ENCODE measurements around the gene MFSD11. TPM values are rescaled to one million over a fixed set of nuclear protein-coding genes. Genes with fewer than 3 reads are reported as not detected.

The MFSD11 gene
- total RNA-seq, result 10 to 100 TPM; 17.0 to 17.6 TPM

DNA sequence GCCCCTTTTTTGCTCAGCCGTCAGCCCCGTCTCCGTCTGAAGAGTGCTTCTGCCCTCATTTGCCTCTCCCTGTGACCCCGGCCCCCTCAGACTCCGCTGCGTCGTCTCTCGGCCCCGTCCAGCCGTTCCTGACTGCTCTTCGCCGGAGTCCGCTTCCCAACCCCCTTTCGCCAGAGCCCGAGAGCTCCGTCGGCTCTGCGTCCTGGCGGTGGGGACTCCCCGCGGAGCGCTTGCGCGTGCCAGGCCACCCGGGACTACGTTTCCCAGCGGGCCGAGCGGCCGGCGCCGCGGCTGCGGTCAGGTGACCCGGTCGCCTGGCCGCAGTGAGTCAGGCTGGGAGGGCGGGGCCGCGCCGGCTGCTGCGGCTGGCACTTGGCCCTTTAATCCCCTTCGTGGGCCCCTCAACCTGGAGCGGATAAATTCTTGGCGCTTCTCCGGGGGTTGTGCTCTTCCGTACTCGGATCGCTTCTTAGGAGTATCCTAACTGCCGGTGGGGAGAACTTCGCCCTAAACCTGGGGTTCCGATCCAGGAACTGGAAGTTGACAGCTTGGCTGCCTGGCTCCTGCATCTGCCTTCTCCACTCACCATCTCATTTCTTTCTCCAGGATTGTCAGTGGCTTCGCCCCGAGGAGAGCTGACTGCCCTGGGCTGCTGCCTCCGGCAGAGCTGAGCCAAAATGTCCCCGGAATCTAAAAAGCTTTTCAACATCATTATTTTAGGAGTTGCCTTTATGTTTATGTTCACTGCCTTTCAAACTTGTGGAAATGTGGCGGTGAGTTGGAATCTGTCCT is at the start of gene MFSD11:
Gene MFSD11 (plus strand): TSS at position 444 of the 792 bp plus-strand sequence. CDS start 234 bp downstream, at position 678.
- TF ChIP-seq CTCF (IDR thresholded peaks at IDR 0.05), result no peak
- Mint-ChIP-seq H3K4me1 (ENCODE audit: low read depth) (peaks cover 33% of the 10 kb centered on the region), H3K9me3 (no peaks in the 10 kb centered on the region), H3K4me3 (peak within 1 kb of the TSS; percentile 86), H3K36me3 (ENCODE audit: low read depth) (peaks cover 48% of the 10 kb centered on the region), H3K27me3 (no peaks in the 10 kb centered on the region), H3K27ac (peak within 1 kb of the TSS; percentile 99)
- DNase-seq (peak; percentile 93), ATAC-seq (peak; percentile 60)
- ChIA-PET CTCF (interaction anchor here (3.1 kb wide), 1 partner anchor 23 kb away, joined by 13 read pairs; no protein-coding TSS in a partner anchor), POLR2A (interaction anchor here (0.5 to 8.8 kb wide), 12 partner anchors 8 to 470 kb away, joined by 3 to 184 read pairs (median 5); partner anchors contain the start of genes JMJD6, METTL23 and MXRA7)
- intact Hi-C loops (cut with micrococcal nuclease), result no loop called here

DNA sequence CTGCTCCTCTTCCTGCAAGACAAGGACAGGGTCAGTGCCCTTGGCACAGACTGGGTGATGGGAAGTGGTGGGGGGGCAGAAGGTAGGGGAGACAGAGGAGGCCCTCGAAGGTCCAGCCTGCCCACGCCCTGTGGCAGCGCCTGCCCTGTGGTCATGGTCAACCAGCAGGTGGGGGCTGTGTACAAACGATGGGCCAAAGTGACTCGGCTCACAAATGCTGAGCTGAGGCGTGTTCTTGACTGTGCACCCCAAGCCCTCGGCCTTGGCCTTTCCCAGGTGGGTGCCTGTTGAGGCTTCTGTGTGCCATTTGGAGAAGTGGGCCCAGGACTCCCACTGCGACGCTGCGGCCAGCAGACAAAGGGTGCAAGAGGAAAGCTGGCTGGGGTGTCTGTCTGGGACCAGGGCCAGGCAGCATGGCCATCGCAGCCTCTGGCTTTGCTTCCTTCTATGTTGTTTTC is 49.7 kb upstream of the MFSD11 start:
- ChIA-PET CTCF (interaction anchor here (1.6 kb wide), 1 partner anchor 165 kb away, joined by 5 read pairs; no protein-coding TSS in a partner anchor), POLR2A (no interaction called here)
- TF ChIP-seq CTCF (IDR thresholded peaks at IDR 0.05), result no peak
- intact Hi-C loops (cut with micrococcal nuclease), result no loop called here
- H3K27ac Mint-ChIP-seq, result no peak overlapping the region
- H3K36me3 Mint-ChIP-seq (ENCODE audit: low read depth), result no peaks in the 10 kb centered on the region
- no peak for DNase-seq
- no peaks in the 10 kb centered on the region for H3K27me3 Mint-ChIP-seq
- H3K9me3 Mint-ChIP-seq, result no peaks in the 10 kb centered on the region
- no peak for ATAC-seq
- H3K4me3 Mint-ChIP-seq, result no peak overlapping the region
- no peaks in the 10 kb centered on the region for H3K4me1 Mint-ChIP-seq (ENCODE audit: low read depth)

GRCh38 chr17:76689859-76690258 is 48.1 kb upstream of the MFSD11 start:
- Mint-ChIP-seq H3K4me1 (ENCODE audit: low read depth) (no peaks in the 10 kb centered on the region), H3K4me3 (no peak overlapping the region), H3K27ac (no peak overlapping the region), H3K36me3 (ENCODE audit: low read depth) (no peaks in the 10 kb centered on the region), H3K27me3 (no peaks in the 10 kb centered on the region), H3K9me3 (no peaks in the 10 kb centered on the region)
- ATAC-seq (no peak), DNase-seq (no peak)
- ChIA-PET POLR2A (no interaction called here), CTCF (interaction anchor here (1.6 to 2.7 kb wide), 2 partner anchors 9 to 66 kb away, joined by 7 to 11 read pairs; no protein-coding TSS in a partner anchor)
- TF ChIP-seq CTCF (IDR thresholded peaks at IDR 0.05), result no peak
- intact Hi-C loops (cut with micrococcal nuclease), result no loop called here

DNA sequence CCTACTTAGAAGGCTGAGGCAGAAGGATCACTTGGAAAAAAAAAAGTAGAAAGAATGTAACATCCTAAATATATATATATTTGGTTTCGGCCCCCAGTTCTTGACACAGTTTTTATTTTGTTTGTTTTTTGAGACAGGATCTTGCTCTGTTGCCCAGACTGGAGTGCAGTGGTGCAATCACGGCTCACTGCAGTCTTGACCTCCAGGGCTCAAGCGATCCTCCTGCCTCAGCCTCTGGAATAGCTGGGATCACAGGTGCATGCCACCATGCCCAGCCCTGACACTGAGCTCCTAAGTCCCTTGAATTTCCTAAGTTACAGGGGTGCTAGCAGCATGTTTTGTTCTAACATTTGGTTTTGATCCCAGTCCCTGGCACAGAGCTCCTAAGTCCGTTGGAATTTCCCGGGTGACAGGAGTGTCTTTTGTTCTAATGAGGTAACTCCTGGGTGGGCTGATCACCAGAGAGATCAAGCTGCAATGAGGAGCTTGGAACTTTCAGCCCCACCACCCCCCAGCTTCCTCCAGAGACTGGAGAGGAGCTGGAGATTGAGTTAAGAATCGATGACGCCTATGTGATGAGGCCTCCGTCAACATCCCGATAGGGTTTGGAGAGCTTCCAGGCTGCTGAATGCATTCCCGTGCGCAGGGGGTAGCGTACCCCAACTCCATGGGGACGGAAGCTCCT is 47.2 kb upstream of the MFSD11 start:
- no peaks in the 10 kb centered on the region for H3K4me1 Mint-ChIP-seq (ENCODE audit: low read depth)
- ATAC-seq (no peak), DNase-seq (no peak)
- H3K36me3 Mint-ChIP-seq (ENCODE audit: low read depth), result no peaks in the 10 kb centered on the region
- no peaks in the 10 kb centered on the region for H3K9me3 Mint-ChIP-seq
- POLR2A ChIA-PET, result interaction anchor here (1.0 kb wide), 1 partner anchor 361 kb away, joined by 3 read pairs; no protein-coding TSS in a partner anchor
- H3K27ac Mint-ChIP-seq, result no peak overlapping the region
- CTCF ChIA-PET, result interaction anchor here (0.7 to 2.7 kb wide), 3 partner anchors 10 to 67 kb away, joined by 3 to 11 read pairs (median 7); no protein-coding TSS in a partner anchor
- no peaks in the 10 kb centered on the region for H3K27me3 Mint-ChIP-seq
- intact Hi-C loops (cut with micrococcal nuclease), result no loop called here
- no peak for TF ChIP-seq CTCF (IDR thresholded peaks at IDR 0.05)
- no peak overlapping the region for H3K4me3 Mint-ChIP-seq
